Measurements from ENCODE around the gene R3HDML. TPM values are rescaled to one million over a fixed set of nuclear protein-coding genes. Genes with fewer than 3 reads are reported as not detected.

Gene R3HDML, protein sequence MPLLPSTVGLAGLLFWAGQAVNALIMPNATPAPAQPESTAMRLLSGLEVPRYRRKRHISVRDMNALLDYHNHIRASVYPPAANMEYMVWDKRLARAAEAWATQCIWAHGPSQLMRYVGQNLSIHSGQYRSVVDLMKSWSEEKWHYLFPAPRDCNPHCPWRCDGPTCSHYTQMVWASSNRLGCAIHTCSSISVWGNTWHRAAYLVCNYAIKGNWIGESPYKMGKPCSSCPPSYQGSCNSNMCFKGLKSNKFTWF
- total RNA-seq (not detected), total RNA-seq (0 to 0.16 (median 0) reads per million in 172 experiments)
- not detected for polyA plus RNA-seq (2013, experiment 1 of 2)
- not detected for polyA plus RNA-seq (2013, experiment 2 of 2)

GRCh38 chr20:44336725-44337380, at the start of gene R3HDML:
Gene R3HDML (plus strand): TSS chr20:44337043. CDS start chr20:44337158, 115 bp downstream.
- peaks cover 21% of the 10 kb centered on the region for H3K27me3 Mint-ChIP-seq
- Histone ChIP-seq H3K4me1 (ENCODE audit: insufficient read depth, low read length) (no peaks in the 10 kb centered on the region), H3K27ac (ENCODE audit: low read depth in 1 of 2, low read length in 2 of 2) (no peak within 1 kb of the TSS), H3K36me3 (ENCODE audit: insufficient read depth, low read length) (no peaks in the 10 kb centered on the region), H3K27me3 (ENCODE audit: control insufficient read depth in 1 of 2, insufficient read depth in 2 of 2, low read length in 2 of 2) (peaks cover 0 to 9% of the 10 kb centered on the region in 2 experiments), H3K9me3 (ENCODE audit: control insufficient read depth in 1 of 2, insufficient read depth in 1 of 2, low read length in 2 of 2) (no peaks in the 10 kb centered on the region), H3K4me3 (ENCODE audit: low read length) (no peak within 1 kb of the TSS)
- ATAC-seq (ENCODE audit: poor library complexity): no peak
- no peaks in the 10 kb centered on the region for H3K9me3 Mint-ChIP-seq
- ChIA-PET CTCF (no interaction called here), POLR2A (no interaction called here)
- no peak for TF ChIP-seq CTCF (IDR thresholded peaks at IDR 0.05)
- H3K4me3 Mint-ChIP-seq: no peak within 1 kb of the TSS
- intact Hi-C loops (cut with DNase I, micrococcal nuclease): no loop called here
- no peaks in the 10 kb centered on the region for H3K4me1 Mint-ChIP-seq (ENCODE audit: low read depth)
- H3K36me3 Mint-ChIP-seq (ENCODE audit: low read depth): no peaks in the 10 kb centered on the region
- no peak within 1 kb of the TSS for H3K27ac Mint-ChIP-seq
- no peak for DNase-seq

DNA sequence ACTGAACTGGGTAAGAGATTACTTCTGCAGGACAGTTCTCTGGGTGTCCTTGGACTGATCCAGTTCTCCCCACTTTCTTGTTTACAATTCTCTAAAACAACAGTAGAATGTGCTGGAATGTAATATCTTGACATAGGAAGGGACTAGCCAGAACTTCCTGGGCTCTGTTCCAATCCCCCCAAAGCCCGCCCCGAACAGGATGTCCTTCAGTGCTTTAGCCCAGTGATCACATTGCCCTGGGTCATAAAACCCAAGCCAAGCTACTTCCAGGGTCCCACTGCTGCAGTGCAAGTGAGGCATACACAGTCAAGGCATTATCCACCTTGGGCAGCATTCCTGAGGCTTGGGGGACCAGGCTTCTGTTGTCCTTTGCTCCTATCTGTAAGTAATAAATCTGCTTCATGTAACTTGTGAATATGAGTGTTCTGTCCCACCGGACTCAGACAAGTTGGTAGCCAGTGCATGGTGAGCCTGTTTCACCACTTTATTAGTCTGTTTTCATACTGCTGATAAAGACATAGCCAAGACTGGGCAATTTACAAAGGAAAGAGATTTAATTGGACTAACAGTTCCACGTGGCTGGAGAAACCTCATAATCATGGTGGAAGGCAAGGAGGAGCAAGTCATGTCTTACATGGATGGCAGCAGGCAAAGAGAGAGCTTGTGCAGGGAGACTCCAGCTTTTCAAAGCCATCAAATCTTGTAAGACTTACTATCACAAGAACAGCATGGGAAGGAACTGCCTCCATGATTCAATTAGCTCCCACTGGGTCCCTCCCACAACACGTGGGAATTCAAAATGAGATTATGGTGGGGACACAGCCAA, 49.4 kb upstream of the R3HDML start:
- Histone ChIP-seq H3K27me3 (ENCODE audit: control insufficient read depth in 1 of 2, insufficient read depth in 2 of 2, low read length in 2 of 2) (no peaks in the 10 kb centered on the region), H3K4me1 (ENCODE audit: insufficient read depth, low read length) (no peaks in the 10 kb centered on the region), H3K36me3 (ENCODE audit: insufficient read depth, low read length) (peaks cover 3% of the 10 kb centered on the region), H3K4me3 (ENCODE audit: low read length) (no peak overlapping the region), H3K27ac (ENCODE audit: low read depth in 1 of 2, low read length in 2 of 2) (no peak overlapping the region), H3K9me3 (ENCODE audit: control insufficient read depth in 1 of 2, insufficient read depth in 1 of 2, low read length in 2 of 2) (no peaks in the 10 kb centered on the region)
- DNase-seq (no peak), ATAC-seq (ENCODE audit: poor library complexity) (no peak)
- intact Hi-C loops (cut with DNase I, micrococcal nuclease): loop anchor here in 1 of 2 experiments (1.0 kb wide), 1 partner anchor 70 kb away; no protein-coding TSS in a partner anchor
- H3K27ac Mint-ChIP-seq: no peak overlapping the region
- TF ChIP-seq CTCF (IDR thresholded peaks at IDR 0.05): no peak
- no peak overlapping the region for H3K4me3 Mint-ChIP-seq
- H3K4me1 Mint-ChIP-seq (ENCODE audit: low read depth): no peaks in the 10 kb centered on the region
- POLR2A ChIA-PET: no interaction called here
- peaks cover 27% of the 10 kb centered on the region for H3K36me3 Mint-ChIP-seq (ENCODE audit: low read depth)
- H3K27me3 Mint-ChIP-seq: no peaks in the 10 kb centered on the region
- CTCF ChIA-PET: no interaction called here
- no peaks in the 10 kb centered on the region for H3K9me3 Mint-ChIP-seq

DNA sequence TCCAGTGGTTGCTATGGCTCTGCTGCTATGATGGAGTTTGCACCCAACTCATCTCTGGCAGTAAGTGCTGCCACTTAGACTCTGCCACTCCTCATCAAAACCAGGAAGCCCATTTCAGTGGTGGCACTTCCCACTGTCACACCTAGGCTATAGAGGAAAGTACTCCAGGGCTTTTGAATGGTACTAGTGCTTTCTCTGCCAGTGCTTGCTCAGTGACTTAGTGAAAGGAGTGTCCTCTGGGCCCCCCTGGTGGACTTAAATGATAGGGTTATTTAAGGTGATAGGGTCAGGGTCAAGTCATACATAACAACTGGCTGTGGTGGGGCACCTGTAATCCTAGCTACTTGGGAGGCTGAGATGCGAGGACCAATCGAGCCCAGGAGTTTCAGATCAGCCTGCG, 48.6 kb upstream of the R3HDML start:
- H3K9me3 Mint-ChIP-seq: no peaks in the 10 kb centered on the region
- no peak overlapping the region for H3K27ac Mint-ChIP-seq
- H3K4me3 Mint-ChIP-seq: no peak overlapping the region
- TF ChIP-seq CTCF (IDR thresholded peaks at IDR 0.05): no peak
- H3K36me3 Mint-ChIP-seq (ENCODE audit: low read depth): peaks cover 27% of the 10 kb centered on the region
- ChIA-PET CTCF (interaction anchor here (1.0 to 1.1 kb wide), 2 partner anchors 23 to 70 kb away, joined by 4 to 6 read pairs; partner anchors contain the start of gene FITM2), POLR2A (no interaction called here)
- intact Hi-C loops (cut with DNase I, micrococcal nuclease): loop anchor here in 1 of 2 experiments (1.0 kb wide), 1 partner anchor 71 kb away; no protein-coding TSS in a partner anchor
- DNase-seq (peak in 4 of 14 experiments; percentile 20 to 49 (median 36)), ATAC-seq (ENCODE audit: poor library complexity) (peak; percentile 51)
- Histone ChIP-seq H3K4me3 (ENCODE audit: low read length) (no peak overlapping the region), H3K9me3 (ENCODE audit: control insufficient read depth in 1 of 2, insufficient read depth in 1 of 2, low read length in 2 of 2) (no peaks in the 10 kb centered on the region), H3K27ac (ENCODE audit: low read depth in 1 of 2, low read length in 2 of 2) (no peak overlapping the region), H3K27me3 (ENCODE audit: control insufficient read depth in 1 of 2, insufficient read depth in 2 of 2, low read length in 2 of 2) (no peaks in the 10 kb centered on the region), H3K4me1 (ENCODE audit: insufficient read depth, low read length) (no peaks in the 10 kb centered on the region), H3K36me3 (ENCODE audit: insufficient read depth, low read length) (peaks cover 3% of the 10 kb centered on the region)
- no peaks in the 10 kb centered on the region for H3K27me3 Mint-ChIP-seq
- no peaks in the 10 kb centered on the region for H3K4me1 Mint-ChIP-seq (ENCODE audit: low read depth)

Data from CD4-positive, alpha-beta T cell (primary cell).